H9 (cell line): ENCODE measurements around the gene MSI2. TPM values are rescaled to one million over a fixed set of nuclear protein-coding genes. Genes with fewer than 3 reads are reported as not detected.

ENCODE experiments used
- DNase-seq: peaks from one replicate; pipeline ENCODE4 v3.0.0-alpha.2; 2017
- H2AFZ ChIP-seq: one replicate; pipeline ENCODE4 v1.6.1; 2013; ENCODE audit warnings: mild to moderate bottlenecking, low read length, control low read depth, moderate library complexity
- H2AK5ac ChIP-seq: 2 replicates; pipeline ENCODE4 v1.6.1; 2013; ENCODE audit warnings: low read length, control low read depth, mixed read lengths; ENCODE audit not compliant: insufficient read length
- H2BK120ac ChIP-seq: one replicate; pipeline ENCODE4 v1.6.1; 2013; ENCODE audit warnings: low read depth, mild to moderate bottlenecking, low read length, control low read depth, inconsistent platforms; ENCODE audit not compliant: poor library complexity, severe bottlenecking
- H2BK12ac ChIP-seq: 2 replicates; pipeline ENCODE4 v1.6.1; 2013; ENCODE audit warnings: low read length, control low read depth, mixed read lengths, low read depth; ENCODE audit not compliant: insufficient read length
- H2BK15ac ChIP-seq: 2 replicates; pipeline ENCODE4 v1.6.1; 2013; ENCODE audit warnings: low read depth, low read length, control low read depth
- H2BK20ac ChIP-seq: one replicate; pipeline ENCODE4 v1.6.1; 2013; ENCODE audit warnings: low read depth, mild to moderate bottlenecking, low read length, control low read depth, inconsistent platforms; ENCODE audit not compliant: poor library complexity, severe bottlenecking
- H2BK5ac ChIP-seq: 2 replicates; pipeline ENCODE4 v1.6.1; 2013; ENCODE audit warnings: low read length, control low read depth, mixed read lengths; ENCODE audit not compliant: insufficient read length
- H3K14ac ChIP-seq: 2 replicates; pipeline ENCODE4 v1.6.1; 2013; ENCODE audit warnings: low read length, control low read depth; ENCODE audit not compliant: insufficient read depth
- H3K18ac ChIP-seq: 2 replicates; pipeline ENCODE4 v1.6.1; 2013; ENCODE audit warnings: low read depth, mild to moderate bottlenecking, mixed read lengths, low read length, control low read depth; ENCODE audit not compliant: insufficient read length
- H3K23ac ChIP-seq: 2 replicates; pipeline ENCODE4 v1.6.1; 2013; ENCODE audit warnings: low read length, control low read depth, mixed read lengths, low read depth; ENCODE audit not compliant: insufficient read length
- H3K23me2 ChIP-seq: 2 replicates; pipeline ENCODE4 v1.6.1; 2013; ENCODE audit warnings: low read depth, mild to moderate bottlenecking, mixed read lengths, low read length, control low read depth; ENCODE audit not compliant: insufficient read length, poor library complexity, severe bottlenecking
- H3K27ac ChIP-seq: 2 replicates; pipeline ENCODE4 v1.5.1; 2013; ENCODE audit warnings: low read length, control low read depth, mixed read lengths, low read depth; ENCODE audit not compliant: insufficient read length
- H3K27me3 ChIP-seq: 2 replicates; pipeline ENCODE4 v1.6.1; 2013; ENCODE audit warnings: low read length, control low read depth, inconsistent platforms; ENCODE audit not compliant: insufficient read depth
- H3K4ac ChIP-seq: 2 replicates; pipeline ENCODE4 v1.6.1; 2013; ENCODE audit warnings: low read depth, mild to moderate bottlenecking, control low read depth, inconsistent platforms, low read length, moderate library complexity
- H3K4me1 ChIP-seq: 2 replicates; pipeline ENCODE4 v1.6.1; 2013; ENCODE audit warnings: low read length, control low read depth, inconsistent platforms; ENCODE audit not compliant: insufficient read depth
- H3K4me2 ChIP-seq: 2 replicates; pipeline ENCODE4 v1.6.1; 2013; ENCODE audit warnings: low read length, control low read depth, mixed read lengths; ENCODE audit not compliant: insufficient read length, insufficient read depth
- H3K56ac ChIP-seq: 2 replicates; pipeline ENCODE4 v1.6.1; 2013; ENCODE audit warnings: low read depth, mild to moderate bottlenecking, mixed read lengths, low read length, control low read depth; ENCODE audit not compliant: insufficient read length
- H3K79me1 ChIP-seq: 2 replicates; pipeline ENCODE4 v1.6.1; 2013; ENCODE audit warnings: low read depth, mild to moderate bottlenecking, moderate library complexity, low read length, control low read depth, inconsistent platforms; ENCODE audit not compliant: insufficient read depth, poor library complexity, severe bottlenecking
- H3K79me2 ChIP-seq: 2 replicates; pipeline ENCODE4 v1.6.1; 2013; ENCODE audit warnings: low read length, control low read depth, inconsistent platforms; ENCODE audit not compliant: insufficient read depth
- H3K9ac ChIP-seq: 2 replicates; pipeline ENCODE4 v1.6.1; 2013; ENCODE audit warnings: low read length, control low read depth, mixed read lengths; ENCODE audit not compliant: insufficient read length; ENCODE audit errors: extremely low read depth
- H3K9me3 ChIP-seq: one replicate; pipeline ENCODE4 v1.6.1; 2013; ENCODE audit warnings: low read depth, low read length, inconsistent platforms; ENCODE audit not compliant: control insufficient read depth
- H3T11ph ChIP-seq: one replicate; pipeline ENCODE4 v1.6.1; 2013; ENCODE audit warnings: mild to moderate bottlenecking, low read length, control low read depth, inconsistent platforms
- H4K20me1 ChIP-seq: one replicate; pipeline ENCODE4 v1.6.1; 2013; ENCODE audit not compliant: control insufficient read depth, insufficient read length, insufficient read depth
- H4K5ac ChIP-seq: 2 replicates; pipeline ENCODE4 v1.6.1; 2013; ENCODE audit warnings: low read depth, mild to moderate bottlenecking, mixed read lengths, low read length, control low read depth; ENCODE audit not compliant: insufficient read length
- H4K8ac ChIP-seq: replicated peaks from 2 replicates; pipeline ENCODE4 v1.6.1; 2013; ENCODE audit warnings: low read length, control low read depth, mixed read lengths, low read depth; ENCODE audit not compliant: insufficient read length
- H4K91ac ChIP-seq: 2 replicates; pipeline ENCODE4 v1.6.1; 2013; ENCODE audit warnings: low read depth, mild to moderate bottlenecking, moderate library complexity, mixed read lengths, low read length, control low read depth; ENCODE audit not compliant: insufficient read length
- H3K27ac Mint-ChIP-seq, 3 experiments: 2 replicates in 2 of 3; 3 replicates in 1 of 3; pipeline ENCODE4 v1.8.0; 2020 to 2021; ENCODE audit warnings: mixed read lengths in 3 of 3, mild to moderate bottlenecking in 1 of 3, moderate library complexity in 1 of 3
- H3K27me3 Mint-ChIP-seq: 2 replicates; pipeline ENCODE4 v1.8.0; 2021; ENCODE audit warnings: low read depth, mild to moderate bottlenecking, moderate library complexity, mixed read lengths
- H3K36me3 Mint-ChIP-seq, 3 experiments: 2 replicates in 2 of 3; 3 replicates in 1 of 3; pipeline ENCODE4 v1.8.0; 2020 to 2021; ENCODE audit warnings: low read depth in 3 of 3, mixed read lengths in 3 of 3; ENCODE audit not compliant: insufficient read depth in 1 of 3
- H3K4me1 Mint-ChIP-seq, 2 experiments: 2 replicates each; pipeline ENCODE4 v1.8.0; 2020; ENCODE audit warnings: mixed read lengths in 2 of 2
- H3K4me3 Mint-ChIP-seq, 2 experiments: 2 replicates in 1 of 2; 3 replicates in 1 of 2; pipeline ENCODE4 v1.8.0; 2020 to 2021; ENCODE audit warnings: mild to moderate bottlenecking in 2 of 2, mixed read lengths in 2 of 2, moderate library complexity in 1 of 2
- H3K9me3 Mint-ChIP-seq, 2 experiments: 2 replicates in 1 of 2; 3 replicates in 1 of 2; pipeline ENCODE4 v1.8.0; 2020; ENCODE audit warnings: mild to moderate bottlenecking in 2 of 2, mixed read lengths in 2 of 2, moderate library complexity in 1 of 2
- CTCF ChIP-seq: fragments of 200-600 bp; sonication (generic); conservative IDR thresholded peaks from 3 replicates; pipeline ENCODE4 v1.8.0; 2021; ENCODE audit warnings: antibody characterized with exemption, mild to moderate bottlenecking
- WGBS: extraction: QIAGEN DNeasy Blood & Tissue Kit; methylation state at CpG from one replicate; pipeline ENCODE4 v1.1.7; 2013; ENCODE audit warnings: missing lambda C conversion rate, low lambda C conversion rate, mixed read lengths; ENCODE audit not compliant: insufficient read length; ENCODE audit errors: extremely low coverage; 5-methylcytosine and 5-hydroxymethylcytosine counted together
- total RNA-seq: library from RNA; stranded (reverse); gene quantifications from 2 replicates; pipeline ENCODE4 v1.2.1, GENCODE V29; 2021

MSI2 gene
- total RNA-seq, 1 experiment from 2014 or later, result 98.5 TPM

GRCh38 chr17:57471868-57472368, 215.6 kb downstream of the MSI2 start:
- Histone ChIP-seq H3K14ac (no peak overlapping the region), H3K27ac (no peak overlapping the region), H3T11ph (no peak overlapping the region), H3K23ac (no peak overlapping the region), H2BK120ac (no peak overlapping the region), H2BK5ac (no peak overlapping the region), H3K18ac (no peak overlapping the region), H3K9ac (no peak overlapping the region), H3K4ac (no peak overlapping the region), H3K79me2 (peaks cover 1% of the 10 kb centered on the region; the same call in 1 of the 2 replicates), H3K79me1 (no peaks in the 10 kb centered on the region), H3K27me3 (no peaks in the 10 kb centered on the region), H4K91ac (no peak overlapping the region), H4K5ac (no peak overlapping the region), H3K23me2 (no peaks in the 10 kb centered on the region), H2BK15ac (no peak overlapping the region), H3K4me1 (peaks cover 19% of the 10 kb centered on the region), H4K8ac (no peak overlapping the region), H2AK5ac (no peak overlapping the region), H2BK12ac (no peak overlapping the region), H3K56ac (no peak overlapping the region), H2AFZ (no peak overlapping the region), H3K4me2 (no peak overlapping the region), H4K20me1 (no peaks in the 10 kb centered on the region), H3K9me3 (no peaks in the 10 kb centered on the region), H2BK20ac (no peak overlapping the region)
- H3K9me3 Mint-ChIP-seq, result no peaks in the 10 kb centered on the region
- peak; percentile 47; the same call in 2 of the 3 replicates for TF ChIP-seq CTCF
- H3K4me3 Mint-ChIP-seq, result peak overlapping the region; percentile 10 to 37; a peak in 3 of 5 replicates
- no peaks in the 10 kb centered on the region; the same call in 1 of the 2 replicates for H3K27me3 Mint-ChIP-seq
- WGBS, result no CpG with 5 or more reads among the region's 8 CpGs
- peak; percentile 53 for DNase-seq
- peaks cover 77 to 92% of the 10 kb centered on the region in 2 experiments for H3K4me1 Mint-ChIP-seq
- H3K36me3 Mint-ChIP-seq, result peaks cover 0 to 4% (median 0%) of the 10 kb centered on the region in 3 experiments; a peak in 1 of 7 replicates
- H3K27ac Mint-ChIP-seq, result peak overlapping the region; percentile 87 to 97 (median 94)
